Measurements from ENCODE around the gene POLQ.

DNA sequence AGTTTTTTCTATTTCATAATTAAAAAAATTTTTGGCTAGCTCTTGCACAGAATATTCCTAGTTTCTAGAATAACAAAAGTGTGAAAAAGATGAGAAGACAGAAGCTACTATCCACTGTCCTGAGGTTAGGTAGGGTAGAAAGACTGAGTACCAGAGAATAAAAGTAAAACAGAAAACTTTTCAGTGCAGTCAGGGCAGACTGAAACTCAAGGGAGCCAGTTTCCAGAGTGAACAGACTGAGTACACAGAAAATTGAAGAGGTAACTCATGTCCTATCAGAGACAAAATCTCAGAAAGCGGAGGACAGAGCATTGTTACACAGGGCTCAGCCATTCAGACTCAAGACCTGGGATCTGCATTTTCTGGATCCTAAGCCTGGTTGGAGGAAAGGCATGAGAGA, 38.6 kb upstream of the POLQ start:
- TF ChIP-seq, protein P1, sequence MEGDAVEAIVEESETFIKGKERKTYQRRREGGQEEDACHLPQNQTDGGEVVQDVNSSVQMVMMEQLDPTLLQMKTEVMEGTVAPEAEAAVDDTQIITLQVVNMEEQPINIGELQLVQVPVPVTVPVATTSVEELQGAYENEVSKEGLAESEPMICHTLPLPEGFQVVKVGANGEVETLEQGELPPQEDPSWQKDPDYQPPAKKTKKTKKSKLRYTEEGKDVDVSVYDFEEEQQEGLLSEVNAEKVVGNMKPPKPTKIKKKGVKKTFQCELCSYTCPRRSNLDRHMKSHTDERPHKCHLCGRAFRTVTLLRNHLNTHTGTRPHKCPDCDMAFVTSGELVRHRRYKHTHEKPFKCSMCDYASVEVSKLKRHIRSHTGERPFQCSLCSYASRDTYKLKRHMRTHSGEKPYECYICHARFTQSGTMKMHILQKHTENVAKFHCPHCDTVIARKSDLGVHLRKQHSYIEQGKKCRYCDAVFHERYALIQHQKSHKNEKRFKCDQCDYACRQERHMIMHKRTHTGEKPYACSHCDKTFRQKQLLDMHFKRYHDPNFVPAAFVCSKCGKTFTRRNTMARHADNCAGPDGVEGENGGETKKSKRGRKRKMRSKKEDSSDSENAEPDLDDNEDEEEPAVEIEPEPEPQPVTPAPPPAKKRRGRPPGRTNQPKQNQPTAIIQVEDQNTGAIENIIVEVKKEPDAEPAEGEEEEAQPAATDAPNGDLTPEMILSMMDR (IDR thresholded peaks at IDR 0.05): no peak
- no peak for TF ChIP-seq POLR2A (IDR thresholded peaks at IDR 0.05)
